Fibroblast of peridontal ligament (primary cell): Measurements from ENCODE around the gene ZYX.

Source experiments
- DNase-seq: peaks from one replicate; pipeline ENCODE4 v3.0.0-alpha.2; 2010; ENCODE audit errors: extremely low read depth

Gene ZYX

DNA sequence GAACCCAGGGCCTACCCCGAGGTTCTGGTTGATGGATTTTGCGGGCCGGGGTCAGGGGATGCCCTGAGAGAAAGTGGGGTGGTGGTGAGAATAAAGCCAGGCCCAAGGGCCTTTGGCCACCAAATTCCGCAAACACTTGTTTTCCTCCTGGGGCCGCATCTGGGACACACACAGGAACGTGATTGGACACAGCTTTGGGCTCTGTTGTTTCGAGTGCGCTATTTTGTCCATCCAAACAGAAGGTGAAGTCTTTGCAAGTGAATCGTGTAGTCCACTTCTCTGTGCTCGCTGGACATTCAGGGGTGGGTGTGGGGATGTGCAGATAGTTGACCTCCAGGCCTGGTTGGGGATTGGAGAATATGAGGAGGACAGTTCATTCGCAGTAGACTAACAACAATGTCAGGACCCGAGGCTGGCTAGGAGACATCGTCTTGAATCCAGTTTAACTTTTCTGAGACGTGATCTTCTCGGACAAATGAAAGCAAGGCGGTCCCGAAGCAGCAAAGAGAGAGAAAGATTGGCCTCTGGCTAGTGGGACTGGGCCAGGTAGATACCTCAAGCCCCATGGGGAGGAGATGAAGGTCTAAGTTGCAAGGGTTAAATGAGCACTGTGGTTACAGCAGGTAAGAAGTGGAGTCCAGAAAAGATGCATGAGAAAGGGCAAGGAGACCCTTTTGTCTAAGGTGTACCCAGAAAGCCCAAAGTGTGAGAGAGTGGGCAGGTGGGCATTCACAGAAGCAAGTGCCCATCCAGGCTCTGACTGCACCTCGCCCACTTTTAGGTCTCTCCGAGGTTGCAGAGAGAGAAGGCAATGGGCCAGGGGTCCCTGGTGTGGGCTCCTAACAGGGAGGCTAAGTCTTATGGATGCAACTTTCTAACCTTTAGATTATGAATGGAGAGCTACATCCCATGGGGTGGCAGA is 17.9 kb upstream of the ZYX start:
- DNase-seq, result no peak

DNA sequence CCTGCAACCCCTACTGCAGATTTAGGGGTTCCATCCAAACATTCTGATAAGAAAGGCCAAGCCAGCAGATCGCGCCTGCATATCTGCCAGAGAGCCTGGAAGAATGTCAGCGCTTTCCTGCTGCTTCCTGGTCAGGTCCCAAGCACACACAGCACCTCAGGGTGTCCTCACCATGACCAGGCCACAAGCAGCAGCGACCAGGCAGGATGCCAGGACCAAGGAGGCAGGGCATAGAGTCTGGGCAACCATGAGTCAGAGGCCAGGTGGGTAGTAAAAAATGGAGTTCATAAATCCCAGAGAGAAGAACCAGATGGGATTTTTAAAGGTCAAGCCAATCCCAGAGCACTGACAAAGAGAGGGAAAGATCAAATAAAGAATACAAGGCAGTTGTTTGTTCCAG is 13.2 kb upstream of the ZYX start:
- DNase-seq, result no peak

GRCh38 chr7:143368387-143368786 is 12.8 kb upstream of the ZYX start:
- no peak for DNase-seq

- DNase-seq, result no peak
These were observed 11.2 kb upstream of the ZYX start for GRCh38 chr7:143369678-143370651.

GRCh38 chr7:143372070-143372469 is 9.1 kb upstream of the ZYX start:
- DNase-seq, result no peak

- DNase-seq, result no peak
These were observed 7.8 kb upstream of the ZYX start for GRCh38 chr7:143373255-143373794.

GRCh38 chr7:143374561-143374960 is 6.6 kb upstream of the ZYX start:
- no peak for DNase-seq

DNA sequence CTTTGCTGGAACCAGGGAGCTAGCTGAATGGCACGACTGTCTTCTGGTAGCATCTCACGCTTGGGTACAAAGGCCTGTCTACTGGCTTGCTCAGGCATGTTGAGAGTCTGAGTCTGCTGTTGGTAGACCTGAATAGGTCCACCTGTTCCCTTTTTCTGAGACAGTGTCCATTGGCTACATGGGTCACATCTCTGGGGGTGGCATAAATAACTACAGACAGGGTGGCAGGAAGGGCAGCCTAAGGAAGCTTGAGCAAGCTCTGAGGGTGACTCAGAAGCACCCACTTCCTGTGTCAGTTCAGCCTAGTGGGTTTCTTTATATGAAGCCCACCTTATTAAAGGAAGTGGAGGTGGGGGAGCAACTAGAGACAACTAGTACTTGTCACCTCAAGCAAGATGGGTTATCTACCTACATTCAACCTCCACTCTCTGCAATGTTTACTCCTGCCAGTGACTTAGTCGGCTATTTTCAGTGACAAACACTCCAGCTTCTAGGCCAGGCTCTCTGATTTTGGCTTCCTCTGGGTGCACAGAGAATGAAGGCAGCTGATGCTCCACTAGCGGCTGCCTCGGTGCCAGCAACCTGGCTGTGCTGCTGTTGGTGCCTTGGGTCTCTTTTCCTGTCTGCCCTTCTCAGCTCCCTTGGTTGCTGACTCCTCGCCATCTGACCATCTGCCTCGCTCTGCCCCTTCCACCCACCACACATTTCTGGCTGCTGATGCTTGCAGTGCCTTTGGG is 5.7 kb upstream of the ZYX start:
- no peak for DNase-seq

DNA sequence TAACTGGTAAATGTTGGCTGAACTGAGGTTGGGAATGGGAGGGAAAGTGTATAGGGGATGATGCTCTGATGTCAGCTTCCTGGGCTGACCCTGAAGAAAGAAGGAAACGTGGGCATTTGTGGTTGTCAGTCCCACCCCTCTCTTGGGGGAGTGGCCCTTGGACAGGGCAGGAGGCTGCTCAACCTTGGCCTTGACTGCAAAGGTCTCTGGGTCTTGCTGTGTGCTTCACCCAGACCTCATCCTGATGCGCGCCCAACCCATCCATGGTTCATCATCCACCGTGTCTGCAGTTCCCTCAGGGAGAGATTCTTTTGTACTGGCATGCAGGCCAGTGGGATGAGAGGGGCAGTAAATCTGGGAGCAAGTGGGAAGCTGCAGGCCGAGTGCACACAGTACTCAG is 4.7 kb upstream of the ZYX start:
- no peak for DNase-seq

DNA sequence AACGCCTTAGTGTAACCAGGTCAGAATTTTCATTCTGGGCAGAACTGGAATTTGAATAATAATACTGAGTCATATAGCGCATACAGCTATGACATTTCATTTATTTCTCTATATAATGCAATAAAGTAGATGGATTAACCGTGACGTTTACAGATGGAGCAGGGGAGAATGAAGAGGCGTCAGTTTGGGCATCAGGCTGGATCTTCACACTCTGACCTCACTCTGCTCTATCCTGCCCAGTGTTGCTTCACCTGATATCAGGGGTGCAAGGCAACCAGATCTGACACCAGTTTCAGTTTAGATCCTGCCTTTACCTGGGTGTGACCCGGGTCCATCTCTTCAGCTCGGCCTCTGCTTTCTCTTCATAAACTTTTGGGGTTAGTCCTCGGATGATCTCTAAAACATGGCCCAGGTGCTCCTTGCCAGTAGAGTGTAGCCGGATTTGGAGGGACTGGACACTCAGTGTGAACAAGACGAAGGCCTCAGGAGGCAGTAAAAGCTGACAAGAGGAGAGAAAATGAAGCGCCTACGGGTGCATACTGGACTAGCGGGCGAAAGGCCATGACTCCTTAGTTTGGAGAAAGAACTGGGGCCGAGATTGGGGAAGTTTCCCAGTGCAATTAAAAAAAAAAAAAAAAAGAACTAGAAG is 1.4 kb upstream of the ZYX start:
- no peak for DNase-seq

DNA sequence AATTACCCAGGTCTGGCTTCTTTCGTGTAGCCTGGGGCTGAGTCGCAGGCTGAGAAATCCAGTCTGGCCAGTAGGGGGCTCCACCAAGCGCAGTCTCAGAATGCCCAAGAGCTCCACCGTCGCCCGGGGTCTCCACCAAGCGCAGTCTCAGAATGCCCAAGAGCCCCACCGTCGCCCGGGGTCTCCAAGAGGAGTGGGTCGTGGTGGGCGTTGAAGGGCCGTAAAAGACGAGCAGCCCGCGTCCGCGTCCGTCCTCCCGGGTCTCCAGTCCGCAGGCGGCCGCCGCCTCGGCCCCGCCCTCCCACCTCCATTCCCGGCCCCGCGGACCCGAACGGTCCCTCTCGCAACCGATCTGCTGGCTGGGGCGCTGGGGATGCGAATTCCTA is 892 bp upstream of the ZYX start:
- peak; percentile 91 for DNase-seq

DNA sequence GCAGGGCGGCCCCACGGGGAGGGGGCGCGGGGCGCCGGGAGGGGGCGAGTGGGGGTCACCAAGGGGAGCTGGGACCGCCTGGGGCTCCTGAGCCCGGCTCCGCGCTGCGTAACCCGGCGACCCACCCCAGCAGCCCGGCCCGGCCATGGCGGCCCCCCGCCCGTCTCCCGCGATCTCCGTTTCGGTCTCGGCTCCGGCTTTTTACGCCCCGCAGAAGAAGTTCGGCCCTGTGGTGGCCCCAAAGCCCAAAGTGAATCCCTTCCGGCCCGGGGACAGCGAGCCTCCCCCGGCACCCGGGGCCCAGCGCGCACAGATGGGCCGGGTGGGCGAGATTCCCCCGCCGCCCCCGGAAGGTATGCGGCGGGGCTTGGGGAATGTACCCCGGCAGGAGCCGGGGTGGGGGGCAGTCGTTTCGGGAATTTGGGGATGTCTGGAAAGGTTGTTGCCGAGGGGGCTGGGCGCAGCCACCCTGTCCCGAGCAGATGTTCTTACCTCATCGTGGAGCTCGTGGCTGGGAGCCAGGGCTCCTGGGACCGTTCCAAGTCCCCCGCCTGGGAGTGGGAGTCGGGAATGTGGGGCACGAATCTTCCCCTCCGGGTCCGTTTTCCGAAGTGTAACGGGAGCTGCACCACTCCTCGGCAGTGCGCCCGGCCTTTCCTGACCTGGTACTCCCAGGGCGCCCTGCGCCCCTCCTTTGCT is 431 bp downstream of the ZYX start:
- DNase-seq, result peak; percentile 78

GRCh38 chr7:143382126-143382790 is 1.1 kb downstream of the ZYX start:
- no peak for DNase-seq

GRCh38 chr7:143382791-143383641 is 1.9 kb downstream of the ZYX start:
- no peak for DNase-seq

- DNase-seq, result no peak
These were observed 2.5 kb downstream of the ZYX start for GRCh38 chr7:143383642-143383957.

DNA sequence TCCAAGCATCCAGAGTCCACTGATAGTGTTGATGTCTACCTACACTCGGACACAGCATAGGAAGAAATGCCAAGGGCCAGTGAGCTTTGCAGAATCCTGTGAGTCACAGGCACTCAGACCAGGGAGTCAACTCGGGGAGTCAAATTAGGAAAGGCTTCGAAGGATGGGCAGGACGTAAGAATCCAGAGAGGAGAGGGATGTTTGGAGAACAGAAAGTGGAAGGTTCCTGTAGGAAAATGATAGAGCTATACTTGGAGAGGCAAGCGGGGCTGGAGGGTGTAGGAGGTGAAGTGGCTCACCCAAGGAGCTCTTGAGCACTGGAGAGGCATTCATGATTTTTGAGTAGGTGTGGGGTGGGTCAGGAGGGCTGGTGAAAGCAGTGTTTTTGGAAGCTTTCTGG is 3.0 kb downstream of the ZYX start:
- peak; percentile 47 for DNase-seq

DNA sequence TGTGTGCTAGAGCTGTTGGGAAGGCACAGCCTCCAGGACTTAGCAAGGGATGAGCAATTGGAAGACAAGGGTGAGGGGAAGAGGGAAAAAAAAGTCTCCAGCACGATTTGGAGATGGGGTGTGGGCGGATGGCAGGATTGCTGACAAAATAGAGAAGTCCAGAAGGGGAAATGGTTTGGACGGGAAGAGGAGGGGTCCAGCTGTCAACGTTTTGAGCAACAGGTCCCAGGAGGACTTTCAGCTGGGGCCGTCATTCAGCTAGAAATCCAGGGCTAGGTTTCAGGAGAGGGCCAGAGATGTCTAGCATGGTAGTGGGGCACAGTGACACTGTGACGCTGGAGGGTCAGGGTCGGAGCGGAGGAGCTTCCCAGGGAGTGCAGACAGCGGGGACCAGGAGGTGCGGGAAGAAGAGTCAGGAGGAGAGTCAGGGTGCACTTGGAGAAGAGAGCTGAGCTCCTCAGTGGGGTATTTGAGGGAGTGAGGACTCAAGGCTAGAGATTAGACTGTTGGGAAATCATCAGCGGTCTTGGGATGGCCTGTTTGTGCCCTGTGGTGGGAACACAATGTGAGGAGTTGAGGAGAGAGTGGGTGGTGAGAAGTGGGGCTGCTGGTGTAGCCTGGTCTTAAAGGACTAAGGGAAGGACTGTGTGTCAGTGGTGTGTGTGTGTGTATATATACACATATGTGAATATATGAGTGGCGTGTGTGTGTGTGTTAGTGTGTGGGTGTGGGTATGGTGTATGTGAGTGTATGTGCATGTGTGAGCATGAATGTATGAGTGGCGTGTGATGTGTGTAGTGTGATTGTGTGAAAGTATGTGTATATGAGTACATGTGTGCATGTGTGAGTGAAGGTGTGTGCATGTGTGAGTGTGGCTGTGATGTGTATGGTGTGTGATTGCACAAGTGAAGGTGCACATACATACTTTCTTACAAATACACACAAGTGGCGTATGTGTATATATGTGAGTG is 3.8 kb downstream of the ZYX start:
- no peak for DNase-seq
